Natural killer cell (primary cell): Measurements from ENCODE around the gene SLC7A14. TPM values are rescaled to one million over a fixed set of nuclear protein-coding genes. Genes with fewer than 3 reads are reported as not detected.

Source experiments
- ATAC-seq, 3 donors: fragments of 150-1000 bp in 2 of 3; fragments of 200-7000 bp in 1 of 3; cut with Tn5 transposase; 1 replicate in 1 of 3; 2 replicates in 2 of 3; pipeline ENCODE4 v1.10.0; 2021; ENCODE audit warnings: mild to moderate bottlenecking in 2 of 3, moderate library complexity in 2 of 3
- DNase-seq, 2 donors: peaks; one replicate each; pipeline versions ENCODE4 v3.0.0 to v3.0.0-alpha.2; 2013 to 2021; ENCODE audit warnings: mixed read lengths in 1 of 2
- H3K27ac ChIP-seq: one replicate; pipeline ENCODE4 v1.5.1; 2013; ENCODE audit warnings: mild to moderate bottlenecking, low read length
- H3K27me3 ChIP-seq: one replicate; pipeline ENCODE4 v1.6.1; 2013; ENCODE audit warnings: low read length; ENCODE audit not compliant: control insufficient read depth, insufficient read depth
- H3K36me3 ChIP-seq: one replicate; pipeline ENCODE4 v1.6.1; 2013; ENCODE audit warnings: low read length; ENCODE audit not compliant: control insufficient read depth, insufficient read depth
- H3K4me1 ChIP-seq: one replicate; pipeline ENCODE4 v1.6.1; 2013; ENCODE audit warnings: low read length; ENCODE audit not compliant: control insufficient read depth, insufficient read depth
- H3K4me3 ChIP-seq: one replicate; pipeline ENCODE4 v1.5.1; 2013; ENCODE audit warnings: low read length
- H3K9me3 ChIP-seq: one replicate; pipeline ENCODE4 v1.6.1; 2013; ENCODE audit warnings: low read length; ENCODE audit not compliant: control insufficient read depth, insufficient read depth
- H3K27ac Mint-ChIP-seq, 2 donors: one replicate each; pipeline ENCODE4 v1.8.0; 2022; ENCODE audit warnings: mild to moderate bottlenecking in 2 of 2, mixed read lengths in 2 of 2, moderate library complexity in 1 of 2
- H3K27me3 Mint-ChIP-seq, 2 donors: one replicate each; pipeline ENCODE4 v1.8.0; 2022; ENCODE audit warnings: low read depth in 2 of 2, mixed read lengths in 2 of 2
- H3K36me3 Mint-ChIP-seq: one replicate; pipeline ENCODE4 v1.8.0; 2022; ENCODE audit warnings: mixed read lengths
- H3K4me1 Mint-ChIP-seq, 2 donors: one replicate each; pipeline ENCODE4 v1.8.0; 2022; ENCODE audit warnings: mixed read lengths in 2 of 2
- H3K4me3 Mint-ChIP-seq: one replicate; pipeline ENCODE4 v1.8.0; 2022; ENCODE audit warnings: mild to moderate bottlenecking, moderate library complexity, mixed read lengths
- H3K9me3 Mint-ChIP-seq, 2 donors: one replicate each; pipeline ENCODE4 v1.8.0; 2022; ENCODE audit warnings: mixed read lengths in 2 of 2
- CTCF ChIP-seq: fragments of 200-600 bp; IDR thresholded peaks from one replicate; pipeline ENCODE4 v1.8.0; 2022; ENCODE audit warnings: antibody characterized with exemption
- WGBS: methylation state at CpG from one replicate; pipeline ENCODE4 v1.1.7; 2013; ENCODE audit warnings: missing lambda C conversion rate; ENCODE audit not compliant: insufficient coverage; 5-methylcytosine and 5-hydroxymethylcytosine counted together
- intact Hi-C: fragments of 100-400 bp; cut with micrococcal nuclease; formaldehyde crosslinking; loops from one replicate; pipeline ENCODE4 v1.14.2; 2022
- total RNA-seq, 4 donors: library from RNA; stranded (reverse); fragments of 120-200 nt in 1 of 4; gene quantifications; one replicate each; pipeline versions ENCODE4 v1.2.3 to v1.2.4, GENCODE V29; 2013 to 2022

The SLC7A14 gene
- total RNA-seq, 3 donors from 2014 or later (not counting 1 experiment from before 2014, with no cell fraction given), result not detected

GRCh38 chr3:170594528-170594927 is 8.7 kb upstream of the SLC7A14 start:
- TF ChIP-seq CTCF, result no peak
- intact Hi-C loops, result no loop called here
- Histone ChIP-seq H3K9me3 (no peaks in the 10 kb centered on the region), H3K27me3 (peaks cover 2% of the 10 kb centered on the region), H3K4me1 (no peaks in the 10 kb centered on the region), H3K27ac (no peak overlapping the region), H3K36me3 (no peaks in the 10 kb centered on the region), H3K4me3 (no peak overlapping the region)
- Mint-ChIP-seq H3K36me3 (no peaks in the 10 kb centered on the region), H3K4me1 (no peaks in the 10 kb centered on the region), H3K4me3 (no peak overlapping the region), H3K27ac (no peak overlapping the region), H3K9me3 (no peaks in the 10 kb centered on the region), H3K27me3 (peaks cover 15 to 20% of the 10 kb centered on the region in 2 donors)
- ATAC-seq (no peak), DNase-seq (no peak)

GRCh38 chr3:170593634-170594033 is 7.8 kb upstream of the SLC7A14 start:
- Mint-ChIP-seq H3K27me3 (peaks cover 18 to 29% of the 10 kb centered on the region in 2 donors), H3K4me1 (no peaks in the 10 kb centered on the region), H3K36me3 (no peaks in the 10 kb centered on the region), H3K27ac (no peak overlapping the region), H3K4me3 (no peak overlapping the region), H3K9me3 (no peaks in the 10 kb centered on the region)
- no peak for TF ChIP-seq CTCF
- H3K9me3 ChIP-seq, result no peaks in the 10 kb centered on the region
- no peak for DNase-seq
- H3K27me3 ChIP-seq, result peaks cover 2% of the 10 kb centered on the region
- H3K4me1 ChIP-seq, result no peaks in the 10 kb centered on the region
- H3K36me3 ChIP-seq, result no peaks in the 10 kb centered on the region
- no peak overlapping the region for H3K4me3 ChIP-seq
- no peak for ATAC-seq
- no peak overlapping the region for H3K27ac ChIP-seq
- WGBS, result 73% methylated on average over 1 of the region's 1 CpG
- intact Hi-C loops, result no loop called here

- TF ChIP-seq CTCF, result no peak
- no peaks in the 10 kb centered on the region for H3K4me1 ChIP-seq
- H3K36me3 Mint-ChIP-seq, result no peaks in the 10 kb centered on the region
- no peak overlapping the region for H3K27ac Mint-ChIP-seq
- H3K36me3 ChIP-seq, result no peaks in the 10 kb centered on the region
- DNase-seq (no peak), ATAC-seq (no peak)
- no peak overlapping the region for H3K27ac ChIP-seq
- H3K4me1 Mint-ChIP-seq, result no peaks in the 10 kb centered on the region
- WGBS, result 61% methylated on average over 2 of the region's 2 CpGs
- intact Hi-C loops, result no loop called here
- no peak overlapping the region for H3K4me3 ChIP-seq
- no peaks in the 10 kb centered on the region for H3K9me3 Mint-ChIP-seq
- no peak overlapping the region for H3K4me3 Mint-ChIP-seq
- peaks cover 2% of the 10 kb centered on the region for H3K9me3 ChIP-seq
- H3K27me3 Mint-ChIP-seq, result peaks cover 27 to 53% of the 10 kb centered on the region in 2 donors
- peaks cover 20% of the 10 kb centered on the region for H3K27me3 ChIP-seq
Measured at GRCh38 chr3:170589113-170589512, 3.2 kb upstream of the SLC7A14 start.
